Measurements from ENCODE around the gene CD36.

The CD36 gene

GRCh38 chr7:80637911-80638765 lies at the start of gene CD36:
Gene CD36 (plus strand): TSS chr7:80638642. CDS start chr7:80646741, 8,099 bp downstream.
- DNase-seq: no peak

- DNase-seq: no peak
Observed at GRCh38 chr7:80589631-80590030, 48.8 kb upstream of the CD36 start.

GRCh38 chr7:80591654-80592053 lies 46.8 kb upstream of the CD36 start:
- DNase-seq: no peak

GRCh38 chr7:80593869-80594586 lies 44.4 kb upstream of the CD36 start:
- peak; percentile 7 for DNase-seq

- DNase-seq: no peak
Observed at GRCh38 chr7:80596933-80597517, 41.4 kb upstream of the CD36 start.

GRCh38 chr7:80597875-80598274 lies 40.6 kb upstream of the CD36 start:
- no peak for DNase-seq

- no peak for DNase-seq
Observed at GRCh38 chr7:80600046-80600445, 38.4 kb upstream of the CD36 start.

GRCh38 chr7:80601999-80602398 lies 36.4 kb upstream of the CD36 start:
- no peak for DNase-seq

GRCh38 chr7:80603940-80604339 lies 34.5 kb upstream of the CD36 start:
- DNase-seq: no peak

- DNase-seq: no peak
Observed at GRCh38 chr7:80604436-80604835, 34.0 kb upstream of the CD36 start.

GRCh38 chr7:80607136-80607535 lies 31.3 kb upstream of the CD36 start:
- DNase-seq: no peak

- DNase-seq: no peak
Observed at GRCh38 chr7:80608336-80608735, 30.1 kb upstream of the CD36 start.

GRCh38 chr7:80609751-80610150 lies 28.7 kb upstream of the CD36 start:
- DNase-seq: no peak

- no peak for DNase-seq
Observed at GRCh38 chr7:80611353-80611752, 27.1 kb upstream of the CD36 start.

- DNase-seq: peak; percentile 62
Observed at GRCh38 chr7:80611779-80612178, 26.7 kb upstream of the CD36 start.

GRCh38 chr7:80612880-80613279 lies 25.6 kb upstream of the CD36 start:
- no peak for DNase-seq

- DNase-seq: no peak
Observed at GRCh38 chr7:80613519-80613918, 24.9 kb upstream of the CD36 start.

GRCh38 chr7:80614851-80615271 lies 23.6 kb upstream of the CD36 start:
- peak; percentile 62 for DNase-seq

- no peak for DNase-seq
Observed at GRCh38 chr7:80618096-80618495, 20.3 kb upstream of the CD36 start.

GRCh38 chr7:80619741-80620140 lies 18.7 kb upstream of the CD36 start:
- DNase-seq: no peak

GRCh38 chr7:80622541-80622940 lies 15.9 kb upstream of the CD36 start:
- peak; percentile 41 for DNase-seq

- DNase-seq: no peak
Observed at GRCh38 chr7:80623503-80624252, 14.8 kb upstream of the CD36 start.

GRCh38 chr7:80624763-80625162 lies 13.7 kb upstream of the CD36 start:
- DNase-seq: no peak

Measured in EL (cell line).